Amniotic stem cell (primary cell): Measurements from ENCODE around the gene MYO16.
"Not testable (repeated sequence)": the region's sequence is repeated elsewhere in the genome, so short reads cannot be mapped to it uniquely, and the experiment has no call there.

Experiments
- DNase-seq: peaks from one replicate; lab custom pipeline; 2025; lab: John Stamatoyannopoulos, UW

The MYO16 gene

GRCh38 chr13:108983273-108983672 lies 353.9 kb downstream of the MYO16 start:
- no peak for DNase-seq

DNA sequence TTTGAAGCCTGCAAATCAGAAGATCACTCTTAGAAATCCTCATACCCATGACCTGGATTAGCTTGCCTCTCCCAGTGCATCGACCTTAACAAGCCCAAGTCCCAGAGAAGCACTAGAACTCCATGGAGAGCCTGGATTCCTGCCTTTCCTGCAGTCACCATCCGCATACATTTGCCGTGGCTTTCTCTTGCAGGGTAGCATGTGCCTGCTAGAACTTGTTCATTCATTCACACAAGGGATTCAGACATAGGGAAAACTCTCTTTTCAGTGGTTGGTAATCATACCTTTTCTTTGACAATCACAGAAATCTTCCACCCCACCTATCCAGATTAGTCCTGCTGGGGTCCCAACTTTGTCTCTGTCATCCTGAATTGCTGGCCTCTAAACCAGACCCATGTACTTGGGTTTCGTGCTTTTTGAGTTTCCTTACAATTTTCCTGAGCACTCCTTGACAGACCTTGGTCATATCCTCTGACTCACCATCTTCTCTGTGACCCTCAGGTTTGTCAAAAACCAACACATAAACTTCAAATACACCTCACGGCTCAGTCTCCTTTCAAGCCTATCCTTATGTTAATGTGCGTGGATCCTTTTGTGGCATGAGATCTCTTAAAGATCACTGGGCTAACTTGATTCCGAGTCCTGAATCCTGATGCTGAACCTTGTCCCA lies 355.0 kb downstream of the MYO16 start:
- DNase-seq, result no peak

GRCh38 chr13:108985166-108985565 lies 355.8 kb downstream of the MYO16 start:
- peak; percentile 24 for DNase-seq

GRCh38 chr13:108987517-108987916 lies 358.1 kb downstream of the MYO16 start:
- no peak for DNase-seq

- DNase-seq, result no peak
Measured at GRCh38 chr13:108987944-108988343, 358.5 kb downstream of the MYO16 start.

DNA sequence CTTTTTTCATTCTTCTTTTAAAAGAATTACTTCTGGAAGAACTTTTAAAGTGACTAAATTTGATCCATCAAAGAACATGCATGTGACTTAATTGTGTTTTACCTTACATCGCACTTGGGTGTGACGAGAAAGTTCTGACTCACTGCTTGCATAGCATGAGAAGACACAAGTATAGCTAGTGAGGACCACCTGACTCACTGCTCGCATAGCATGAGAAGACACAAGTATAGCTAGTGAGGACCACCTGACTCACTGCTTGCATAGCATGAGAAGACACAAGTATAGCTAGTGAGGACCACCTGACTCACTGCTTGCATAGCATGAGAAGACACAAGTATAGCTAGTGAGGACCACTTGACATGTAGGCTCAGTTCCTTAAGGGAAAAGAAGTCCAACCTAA lies 362.0 kb downstream of the MYO16 start:
- DNase-seq, result not testable (repeated sequence)

- DNase-seq, result no peak
Measured at GRCh38 chr13:108993346-108993745, 363.9 kb downstream of the MYO16 start.

DNA sequence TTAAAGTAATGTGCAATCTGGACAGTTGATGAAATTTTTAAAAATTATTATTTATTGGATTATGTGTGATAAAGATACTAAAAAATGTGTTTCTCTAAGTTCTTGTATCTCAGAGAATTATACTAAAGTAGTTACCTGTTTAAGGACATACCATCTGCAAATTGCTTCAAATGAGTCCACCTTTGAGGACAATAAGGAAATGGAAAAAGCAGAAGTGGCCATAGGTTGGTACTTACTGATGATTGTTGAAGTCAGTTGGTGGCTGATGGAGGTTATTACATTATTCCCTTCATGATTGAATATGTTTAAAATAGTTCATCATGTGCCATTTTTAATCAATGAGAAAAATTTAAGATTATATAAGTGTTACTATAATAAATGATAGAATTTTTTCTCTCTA lies 367.0 kb downstream of the MYO16 start:
- DNase-seq, result no peak

DNA sequence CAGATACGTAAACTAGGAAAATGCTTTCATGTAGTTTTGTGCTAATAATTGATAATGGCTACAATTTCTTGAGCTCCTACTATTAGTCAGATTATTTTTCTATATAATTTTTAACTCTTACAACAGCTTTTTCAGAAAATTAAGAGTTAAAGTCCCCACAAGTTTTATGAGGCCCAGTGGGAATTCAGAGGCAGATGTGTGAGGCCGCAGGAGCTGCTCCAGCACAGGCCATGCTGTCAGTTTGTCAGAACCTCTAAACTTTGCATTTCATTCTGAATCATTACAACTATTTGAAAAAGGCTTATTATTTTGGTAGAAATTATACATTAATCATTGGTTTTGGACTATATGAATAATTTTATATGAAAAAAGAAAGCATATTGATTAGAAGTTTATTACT lies 370.8 kb downstream of the MYO16 start:
- DNase-seq, result no peak

- DNase-seq, result no peak
Measured at GRCh38 chr13:109002934-109003333, 373.5 kb downstream of the MYO16 start.

GRCh38 chr13:109007946-109008345 lies 378.5 kb downstream of the MYO16 start:
- no peak for DNase-seq

GRCh38 chr13:109009756-109010155 lies 380.3 kb downstream of the MYO16 start:
- DNase-seq, result no peak

- DNase-seq, result no peak
Measured at GRCh38 chr13:109010912-109011311, 381.5 kb downstream of the MYO16 start.

- no peak for DNase-seq
Measured at GRCh38 chr13:109012115-109012514, 382.7 kb downstream of the MYO16 start.

DNA sequence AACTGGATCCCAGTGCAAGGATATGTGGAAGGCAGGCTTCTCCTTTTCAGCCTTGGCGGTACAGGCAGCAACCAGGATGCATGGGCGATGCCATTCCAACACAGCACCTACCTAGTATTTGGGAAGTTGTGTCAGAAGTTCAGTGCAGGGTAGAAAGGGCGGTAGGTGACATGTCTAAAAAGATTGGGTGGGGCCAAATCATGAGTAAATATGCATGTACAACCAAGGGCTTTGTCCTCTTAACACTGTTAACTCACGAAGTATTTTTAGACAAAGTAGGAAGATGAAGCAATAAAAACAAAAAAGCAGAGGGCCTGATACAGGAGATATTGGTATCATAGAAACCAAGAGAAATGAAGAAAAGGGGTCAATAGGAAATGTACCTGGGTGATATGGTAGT lies 392.1 kb downstream of the MYO16 start:
- DNase-seq, result no peak

GRCh38 chr13:109024611-109025010 lies 395.2 kb downstream of the MYO16 start:
- no peak for DNase-seq

- DNase-seq, result no peak
Measured at GRCh38 chr13:109026266-109026665, 396.9 kb downstream of the MYO16 start.

DNA sequence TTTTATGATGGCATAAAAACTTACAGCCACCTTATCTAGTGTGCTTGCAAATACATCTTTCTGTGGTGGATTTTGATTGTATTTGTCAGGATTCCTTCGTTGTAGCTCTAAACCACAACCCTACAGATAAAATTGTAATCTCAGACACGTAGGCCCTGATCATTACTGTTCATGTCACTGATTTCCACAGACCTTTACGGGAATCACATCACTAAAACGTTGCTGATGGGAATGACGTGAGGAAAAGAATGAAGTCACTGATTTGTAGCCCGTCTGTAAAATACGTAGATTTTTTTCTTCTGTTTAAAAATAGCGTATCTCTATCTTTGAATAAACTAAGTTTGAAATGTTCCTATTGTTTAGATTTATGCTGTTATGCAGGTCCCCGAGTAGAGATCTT lies 399.2 kb downstream of the MYO16 start:
- DNase-seq, result no peak

- no peak for DNase-seq
Measured at GRCh38 chr13:109033090-109033489, 403.7 kb downstream of the MYO16 start.

- DNase-seq, result no peak
Measured at GRCh38 chr13:109036078-109036780, 406.8 kb downstream of the MYO16 start.

DNA sequence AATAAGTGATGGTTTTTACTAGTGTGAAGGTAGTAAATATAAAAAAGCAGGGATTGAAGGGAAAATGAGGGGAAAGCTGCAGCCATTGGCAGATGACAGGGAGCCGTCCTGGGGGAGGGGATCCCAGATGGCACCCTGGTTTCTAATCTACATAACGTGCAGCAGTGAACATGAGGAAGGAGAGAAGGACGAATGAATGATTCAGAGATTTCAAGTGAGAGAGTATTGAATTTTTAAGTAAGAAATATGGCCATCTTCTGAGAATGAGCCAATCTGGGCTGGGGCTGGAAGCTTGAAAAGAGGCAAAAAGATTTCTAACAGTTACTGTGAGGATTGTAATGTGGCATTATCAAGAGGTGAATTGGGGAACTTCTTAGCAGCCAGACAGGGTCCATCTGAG lies 414.2 kb downstream of the MYO16 start:
- no peak for DNase-seq

GRCh38 chr13:109055850-109056249 lies 426.4 kb downstream of the MYO16 start:
- DNase-seq, result no peak

- DNase-seq, result no peak
Measured at GRCh38 chr13:109058087-109058486, 428.7 kb downstream of the MYO16 start.

DNA sequence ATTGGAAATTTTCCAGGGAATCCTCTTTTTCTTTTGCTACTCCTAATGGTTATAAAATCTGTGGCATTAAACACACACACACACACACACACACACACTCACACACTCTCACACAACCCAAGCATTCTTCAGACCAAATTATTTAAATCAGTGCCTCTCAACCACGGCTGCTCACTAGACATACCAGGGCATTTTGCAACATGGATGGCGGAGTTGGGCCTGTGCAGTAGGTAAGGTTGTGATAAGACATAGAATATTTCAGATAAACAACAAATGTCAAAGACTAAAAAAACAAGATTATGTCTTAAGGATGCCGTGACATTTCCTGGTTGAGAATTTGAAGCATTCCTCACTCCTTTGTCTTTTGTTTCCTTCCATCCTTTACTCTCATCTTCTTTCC lies 443.1 kb downstream of the MYO16 start:
- DNase-seq, result no peak
